Middle frontal gyrus (tissue), 1 donor: ENCODE data around the gene PARD3.
"Not testable (repeated sequence)": the region's sequence is repeated elsewhere in the genome, so short reads cannot be mapped to it uniquely, and the experiment has no call there.

ENCODE experiments used
- DNase-seq: peaks from one replicate; pipeline ENCODE4 v3.0.0-alpha.2; 2015; ENCODE audit warnings: low spot score; ENCODE audit errors: extremely low spot score

PARD3 gene

GRCh38 chr10:34654211-34654610, 160.9 kb downstream of the PARD3 start:
- DNase-seq = no peak

GRCh38 chr10:34653530-34653929, 161.6 kb downstream of the PARD3 start:
- DNase-seq = no peak

DNA sequence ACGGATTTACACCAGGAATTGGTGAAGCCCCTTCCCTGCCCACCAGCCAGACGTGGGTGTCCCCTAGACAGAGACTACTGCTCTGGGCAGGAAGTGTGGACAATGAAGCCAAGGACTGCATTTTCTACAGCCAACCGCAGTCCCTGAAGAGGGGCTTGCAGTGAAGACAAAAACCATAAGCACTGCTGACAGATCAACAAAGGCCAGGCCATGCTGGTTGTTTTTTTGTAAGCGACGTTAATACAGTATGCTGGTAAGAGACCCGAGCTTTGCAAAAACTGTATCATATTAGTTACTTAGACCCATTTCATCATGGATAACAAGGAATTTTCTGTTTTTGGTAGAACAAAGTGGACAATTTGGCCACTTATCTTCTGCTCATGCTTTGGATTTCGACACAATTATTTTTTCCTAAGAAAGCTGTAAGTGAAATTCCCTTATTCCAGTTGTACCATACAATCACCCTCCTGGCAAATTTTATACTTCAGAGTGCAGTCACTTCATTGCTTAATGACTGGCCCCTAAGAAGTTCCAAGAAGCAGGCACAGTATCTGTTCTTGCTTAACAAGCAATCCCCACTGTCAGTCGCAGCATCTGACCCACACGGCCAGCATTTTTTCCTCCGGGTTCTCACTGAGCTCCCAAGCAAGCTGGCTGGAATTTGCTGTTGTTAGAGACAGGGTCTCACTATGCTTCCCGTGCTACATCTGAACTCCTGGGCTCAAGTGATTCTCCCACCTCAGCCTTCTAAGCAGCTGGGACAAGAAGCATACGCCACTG, 163.5 kb downstream of the PARD3 start:
- DNase-seq = no peak

- no peak for DNase-seq
These were observed 164.9 kb downstream of the PARD3 start for GRCh38 chr10:34650156-34650555.

DNA sequence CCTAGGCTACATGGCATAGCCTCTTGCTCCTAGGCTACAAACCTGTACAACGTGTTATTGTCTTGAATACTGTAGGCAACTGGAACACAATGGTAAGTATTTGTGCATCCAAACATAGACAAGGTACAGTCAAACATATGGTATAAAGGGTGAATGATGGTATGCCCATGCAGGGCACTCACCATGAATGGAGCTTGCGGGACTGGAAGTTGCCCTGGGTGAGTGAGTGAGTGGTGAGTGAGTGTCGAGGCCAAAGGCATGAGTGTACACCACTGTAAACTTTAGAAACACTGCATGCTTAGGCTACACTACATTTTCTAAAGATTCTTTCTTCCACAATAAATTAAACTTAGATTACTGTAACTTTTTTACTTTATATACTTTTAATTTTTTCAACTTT, 165.7 kb downstream of the PARD3 start:
- DNase-seq = no peak

GRCh38 chr10:34648919-34649318, 166.2 kb downstream of the PARD3 start:
- no peak for DNase-seq

DNA sequence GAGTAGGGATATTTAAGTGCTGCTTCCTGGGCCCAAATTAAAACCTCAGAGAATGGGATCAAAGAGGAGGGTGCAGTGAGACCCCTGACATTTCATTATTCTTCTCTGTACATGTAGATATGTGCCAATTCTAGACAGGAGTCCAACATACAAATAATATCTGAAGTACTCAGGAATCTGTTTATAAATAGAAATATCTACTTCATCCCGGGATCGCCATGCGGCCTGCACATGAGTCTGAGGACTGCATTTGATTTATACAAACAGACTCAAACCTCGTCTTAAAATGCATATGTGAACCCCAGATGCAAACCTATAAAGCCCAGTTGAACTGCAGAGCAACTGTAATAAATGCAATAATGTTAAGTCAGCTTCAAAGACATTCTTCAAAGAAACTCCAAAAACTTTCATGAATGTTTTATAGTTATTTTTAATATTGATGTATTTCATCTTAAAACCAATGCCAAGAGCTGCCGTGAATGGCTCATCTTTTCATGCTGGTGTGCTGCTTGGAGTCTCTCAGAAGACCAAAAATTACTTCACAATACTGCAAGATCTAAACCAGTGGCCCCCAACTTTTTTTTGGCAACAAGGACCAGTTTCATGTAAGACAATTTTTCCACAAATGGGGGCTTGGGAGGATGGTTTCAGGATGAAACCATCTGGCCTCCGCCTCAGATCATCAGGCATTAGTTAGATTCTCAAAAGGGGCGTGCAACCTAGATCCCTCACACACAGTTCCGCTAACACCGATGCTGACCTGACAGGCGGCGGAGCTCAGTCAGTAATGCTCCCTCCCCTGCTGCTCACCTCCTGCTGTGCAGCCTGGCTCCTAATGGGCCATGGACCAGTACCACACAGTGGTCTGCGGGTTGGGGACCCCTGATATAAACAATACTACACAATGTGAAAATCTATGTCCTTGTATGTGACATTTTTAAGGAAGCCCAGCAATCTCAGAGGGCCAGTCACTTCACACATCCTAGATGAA, 166.9 kb downstream of the PARD3 start:
- DNase-seq = no peak

- no peak for DNase-seq
These were observed 167.9 kb downstream of the PARD3 start for GRCh38 chr10:34647160-34647559.

GRCh38 chr10:34646331-34646730, 168.8 kb downstream of the PARD3 start:
- no peak for DNase-seq

DNA sequence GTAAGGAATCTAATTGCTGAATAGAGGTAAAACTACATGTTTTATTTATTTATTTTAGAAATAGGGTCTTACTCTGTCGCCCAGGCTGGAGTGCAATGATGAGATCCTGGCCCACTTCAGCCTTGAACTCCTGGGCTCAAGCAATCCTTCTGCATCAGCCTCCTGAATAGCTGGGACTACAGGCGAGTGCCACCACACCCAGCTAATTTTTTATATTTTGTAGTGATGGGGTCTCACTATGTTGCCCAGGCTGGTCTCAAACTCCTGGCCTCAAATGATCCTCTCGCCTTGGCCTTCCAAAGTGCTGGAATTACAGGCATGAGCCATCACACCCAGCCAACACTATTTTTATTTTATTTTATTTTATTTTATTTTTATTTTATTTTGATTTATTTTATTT, 170.3 kb downstream of the PARD3 start:
- not testable (repeated sequence) for DNase-seq

- DNase-seq = no peak
These were observed 170.9 kb downstream of the PARD3 start for GRCh38 chr10:34644224-34644623.

- DNase-seq = no peak
These were observed 171.5 kb downstream of the PARD3 start for GRCh38 chr10:34643620-34644019.

- DNase-seq = no peak
These were observed 173.1 kb downstream of the PARD3 start for GRCh38 chr10:34641913-34642558.

DNA sequence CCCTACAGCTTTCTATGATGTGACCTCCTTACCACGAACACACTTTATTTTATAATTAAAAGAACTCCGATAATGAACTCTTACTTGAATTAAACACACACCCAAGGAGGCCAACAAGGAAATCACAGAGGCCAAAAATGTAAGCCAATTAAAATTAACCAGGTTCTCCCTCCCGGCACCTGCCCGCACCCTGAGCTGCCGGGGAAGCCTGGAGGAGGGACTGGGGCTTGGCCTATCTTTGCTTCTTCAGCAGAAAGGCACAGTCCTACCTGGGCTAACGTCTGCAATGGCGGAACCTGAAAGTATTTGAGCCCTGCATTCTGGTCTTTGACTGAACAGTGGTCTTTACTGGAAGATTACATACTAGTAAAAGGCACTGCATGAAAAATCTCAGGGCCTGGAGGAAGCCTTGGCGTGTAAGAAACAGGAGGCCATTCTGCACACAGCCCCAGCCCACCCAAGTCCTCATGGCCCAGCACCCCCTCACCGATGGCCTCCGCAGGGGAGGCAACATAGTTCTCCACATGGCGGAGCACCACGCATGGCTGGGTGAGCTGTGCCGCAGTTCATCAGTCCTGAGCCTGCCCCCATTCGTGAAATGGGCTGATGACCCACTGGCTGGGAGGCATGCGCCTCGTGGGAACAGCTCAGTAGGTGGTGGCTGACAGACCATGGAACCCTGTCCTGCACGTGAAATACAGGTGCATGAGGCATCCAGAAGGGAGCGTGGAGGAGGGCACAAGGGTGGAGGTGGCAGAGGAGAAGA, 173.8 kb downstream of the PARD3 start:
- DNase-seq = no peak

GRCh38 chr10:34638406-34639054, 176.6 kb downstream of the PARD3 start:
- peak; percentile 81 for DNase-seq

DNA sequence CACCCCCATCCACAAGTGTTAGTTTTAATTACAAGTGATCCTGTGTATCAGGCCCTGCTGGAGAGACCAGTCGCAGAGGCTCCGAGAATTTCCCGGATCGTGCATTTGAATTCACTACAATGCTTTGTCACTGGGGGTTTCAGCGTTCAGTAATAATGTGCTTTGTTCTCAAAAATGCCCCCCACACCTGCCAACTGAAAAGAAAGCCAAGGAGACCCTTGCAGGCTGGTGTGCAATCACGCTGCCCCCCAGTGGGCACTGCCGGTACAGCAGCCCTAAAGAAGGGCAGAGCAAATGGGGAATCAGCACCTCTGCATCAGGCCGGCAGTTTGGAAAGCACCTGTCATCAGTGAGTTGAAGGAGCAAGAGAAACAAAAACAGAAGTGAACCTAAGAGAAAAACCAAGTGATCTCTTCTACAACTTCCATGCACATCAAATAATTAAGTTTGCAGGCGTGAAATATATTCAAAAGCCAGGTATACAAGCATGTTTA, 177.6 kb downstream of the PARD3 start:
- peak; percentile 38 for DNase-seq

- no peak for DNase-seq
These were observed 180.0 kb downstream of the PARD3 start for GRCh38 chr10:34635111-34635510.

- DNase-seq = no peak
These were observed 181.7 kb downstream of the PARD3 start for GRCh38 chr10:34633374-34633773.

GRCh38 chr10:34629084-34629483, 186.0 kb downstream of the PARD3 start:
- no peak for DNase-seq

GRCh38 chr10:34628174-34628796, 186.8 kb downstream of the PARD3 start:
- no peak for DNase-seq
